ENCODE measurements around the gene ELOB. TPM values are rescaled to one million over a fixed set of nuclear protein-coding genes. Genes with fewer than 3 reads are reported as not detected.

The ELOB gene
- total RNA-seq, 2 donors from 2014 or later: 269 to 518 TPM

DNA sequence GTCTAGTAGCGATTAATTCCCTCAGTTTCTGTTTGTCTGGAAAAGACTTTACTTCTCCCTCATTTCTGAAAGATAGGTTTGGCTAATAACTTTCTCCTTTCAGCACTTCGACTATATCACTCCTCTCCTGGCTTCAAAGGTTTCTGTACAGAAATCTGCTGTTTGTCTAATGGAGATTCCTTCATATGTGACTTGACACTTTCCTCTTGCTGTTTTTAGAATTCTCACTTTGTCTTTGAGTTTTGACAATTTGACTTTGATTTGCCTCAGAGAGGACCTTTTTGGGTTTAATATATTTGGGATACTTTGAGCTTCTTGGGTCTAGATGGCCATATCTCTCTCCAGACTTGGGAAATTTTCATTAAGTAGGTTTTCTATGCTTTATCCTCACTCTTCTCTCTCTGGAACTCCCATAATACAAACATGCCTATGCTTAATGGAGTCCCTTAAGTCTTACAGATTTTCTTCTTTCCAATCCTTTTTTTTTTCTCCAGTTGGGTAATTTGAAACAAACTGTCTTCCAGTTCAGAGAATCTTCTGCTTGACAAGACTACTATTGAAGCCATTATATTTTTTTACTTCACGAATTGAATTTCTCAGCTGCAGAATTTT, 32.2 kb upstream of the ELOB start:
- DNase-seq (ENCODE audit: low spot score) (no peak), ATAC-seq (ENCODE audit: insufficient number of reproducible peaks, low FRiP score, low read depth) (no peak)
- TF ChIP-seq, protein P1, sequence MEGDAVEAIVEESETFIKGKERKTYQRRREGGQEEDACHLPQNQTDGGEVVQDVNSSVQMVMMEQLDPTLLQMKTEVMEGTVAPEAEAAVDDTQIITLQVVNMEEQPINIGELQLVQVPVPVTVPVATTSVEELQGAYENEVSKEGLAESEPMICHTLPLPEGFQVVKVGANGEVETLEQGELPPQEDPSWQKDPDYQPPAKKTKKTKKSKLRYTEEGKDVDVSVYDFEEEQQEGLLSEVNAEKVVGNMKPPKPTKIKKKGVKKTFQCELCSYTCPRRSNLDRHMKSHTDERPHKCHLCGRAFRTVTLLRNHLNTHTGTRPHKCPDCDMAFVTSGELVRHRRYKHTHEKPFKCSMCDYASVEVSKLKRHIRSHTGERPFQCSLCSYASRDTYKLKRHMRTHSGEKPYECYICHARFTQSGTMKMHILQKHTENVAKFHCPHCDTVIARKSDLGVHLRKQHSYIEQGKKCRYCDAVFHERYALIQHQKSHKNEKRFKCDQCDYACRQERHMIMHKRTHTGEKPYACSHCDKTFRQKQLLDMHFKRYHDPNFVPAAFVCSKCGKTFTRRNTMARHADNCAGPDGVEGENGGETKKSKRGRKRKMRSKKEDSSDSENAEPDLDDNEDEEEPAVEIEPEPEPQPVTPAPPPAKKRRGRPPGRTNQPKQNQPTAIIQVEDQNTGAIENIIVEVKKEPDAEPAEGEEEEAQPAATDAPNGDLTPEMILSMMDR (IDR thresholded peaks at IDR 0.05): no peak
- Histone ChIP-seq H3K27me3 (replicated peaks; ENCODE audit: insufficient read depth) (no peaks in the 10 kb centered on the region), H3K9me3 (no peaks in the 10 kb centered on the region), H3K36me3 (no peaks in the 10 kb centered on the region), H3K4me3 (no peak overlapping the region), H3K27ac (no peak overlapping the region), H3K4me1 (ENCODE audit: control insufficient read depth in 1 of 2, low read depth in 2 of 2) (no peaks in the 10 kb centered on the region)

DNA sequence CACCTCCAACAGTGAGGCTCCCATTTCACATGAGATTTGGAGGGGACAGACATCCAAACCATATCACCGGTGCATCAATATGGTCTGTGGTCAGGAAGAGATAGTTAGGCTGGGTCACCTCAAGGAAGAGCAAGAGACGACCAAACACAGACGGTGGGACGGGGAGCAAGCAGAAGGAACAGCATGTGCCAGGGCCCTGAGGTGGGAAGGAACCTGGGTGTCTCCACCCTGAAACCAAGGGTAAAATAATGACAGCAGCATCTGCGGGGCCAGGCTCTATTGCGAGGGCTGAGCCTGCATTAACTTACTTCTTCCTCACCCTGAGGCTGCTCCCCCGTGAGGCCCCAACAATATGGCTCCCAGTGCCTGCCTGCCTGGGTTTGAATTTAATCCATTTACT, 31.1 kb upstream of the ELOB start:
- DNase-seq (ENCODE audit: low spot score): no peak
- Histone ChIP-seq H3K4me1 (ENCODE audit: control insufficient read depth in 1 of 2, low read depth in 2 of 2) (no peaks in the 10 kb centered on the region), H3K27ac (no peak overlapping the region), H3K4me3 (no peak overlapping the region), H3K36me3 (no peaks in the 10 kb centered on the region), H3K27me3 (replicated peaks; ENCODE audit: insufficient read depth) (no peaks in the 10 kb centered on the region), H3K9me3 (peaks cover 3% of the 10 kb centered on the region)
- TF ChIP-seq, protein P1 (IDR thresholded peaks at IDR 0.05): no peak
- ATAC-seq (ENCODE audit: insufficient number of reproducible peaks, low FRiP score, low read depth): no peak

DNA sequence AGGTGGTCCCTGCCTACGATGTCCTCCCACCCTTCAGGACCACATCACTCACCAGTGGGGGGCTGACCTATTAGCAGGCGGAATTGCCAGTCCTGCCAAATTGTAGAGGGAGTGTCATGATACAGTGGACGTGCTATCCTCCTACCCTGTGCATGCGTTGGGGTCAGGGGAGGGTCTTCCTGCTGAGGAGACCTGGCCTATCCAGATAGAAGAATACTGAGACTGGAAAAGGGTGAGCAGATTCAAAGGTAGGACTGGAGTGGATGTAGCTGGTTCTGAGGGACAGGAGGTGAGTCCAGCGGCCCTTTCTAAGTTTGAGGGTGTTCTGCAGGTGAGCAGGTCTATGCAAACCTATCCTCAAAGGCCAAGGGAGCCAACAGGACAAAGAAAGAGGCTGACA, 29.2 kb upstream of the ELOB start:
- no peaks in the 10 kb centered on the region for H3K4me1 ChIP-seq (ENCODE audit: control insufficient read depth in 1 of 2, low read depth in 2 of 2)
- TF ChIP-seq, protein P1 (IDR thresholded peaks at IDR 0.05): no peak
- ATAC-seq (ENCODE audit: insufficient number of reproducible peaks, low FRiP score, low read depth) (no peak), DNase-seq (ENCODE audit: low spot score) (no peak)
- no peaks in the 10 kb centered on the region for H3K27me3 ChIP-seq (replicated peaks; ENCODE audit: insufficient read depth)
- no peak overlapping the region for H3K27ac ChIP-seq
- H3K36me3 ChIP-seq: no peaks in the 10 kb centered on the region
- H3K4me3 ChIP-seq: no peak overlapping the region
- H3K9me3 ChIP-seq: peaks cover 3% of the 10 kb centered on the region

DNA sequence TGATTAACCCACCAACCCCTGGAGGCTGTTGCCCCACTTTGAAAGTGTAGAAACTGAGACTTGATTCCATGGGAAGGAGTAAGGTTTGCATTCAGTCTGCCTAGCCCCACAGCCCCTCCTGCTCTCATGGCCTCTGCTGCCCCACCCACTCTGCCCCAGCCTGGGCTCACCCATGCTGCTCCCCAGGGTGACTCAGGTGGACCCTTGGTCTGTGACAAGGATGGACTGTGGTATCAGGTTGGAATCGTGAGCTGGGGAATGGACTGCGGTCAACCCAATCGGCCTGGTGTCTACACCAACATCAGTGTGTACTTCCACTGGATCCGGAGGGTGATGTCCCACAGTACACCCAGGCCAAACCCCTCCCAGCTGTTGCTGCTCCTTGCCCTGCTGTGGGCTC, 27.6 kb upstream of the ELOB start:
- ATAC-seq (ENCODE audit: insufficient number of reproducible peaks, low FRiP score, low read depth) (no peak), DNase-seq (ENCODE audit: low spot score) (no peak)
- H3K4me3 ChIP-seq: no peak overlapping the region
- H3K4me1 ChIP-seq (ENCODE audit: control insufficient read depth in 1 of 2, low read depth in 2 of 2): no peaks in the 10 kb centered on the region
- no peaks in the 10 kb centered on the region for H3K36me3 ChIP-seq
- peaks cover 3% of the 10 kb centered on the region for H3K9me3 ChIP-seq
- H3K27ac ChIP-seq: no peak overlapping the region
- TF ChIP-seq, protein P1 (IDR thresholded peaks at IDR 0.05): no peak
- no peaks in the 10 kb centered on the region for H3K27me3 ChIP-seq (replicated peaks; ENCODE audit: insufficient read depth)

DNA sequence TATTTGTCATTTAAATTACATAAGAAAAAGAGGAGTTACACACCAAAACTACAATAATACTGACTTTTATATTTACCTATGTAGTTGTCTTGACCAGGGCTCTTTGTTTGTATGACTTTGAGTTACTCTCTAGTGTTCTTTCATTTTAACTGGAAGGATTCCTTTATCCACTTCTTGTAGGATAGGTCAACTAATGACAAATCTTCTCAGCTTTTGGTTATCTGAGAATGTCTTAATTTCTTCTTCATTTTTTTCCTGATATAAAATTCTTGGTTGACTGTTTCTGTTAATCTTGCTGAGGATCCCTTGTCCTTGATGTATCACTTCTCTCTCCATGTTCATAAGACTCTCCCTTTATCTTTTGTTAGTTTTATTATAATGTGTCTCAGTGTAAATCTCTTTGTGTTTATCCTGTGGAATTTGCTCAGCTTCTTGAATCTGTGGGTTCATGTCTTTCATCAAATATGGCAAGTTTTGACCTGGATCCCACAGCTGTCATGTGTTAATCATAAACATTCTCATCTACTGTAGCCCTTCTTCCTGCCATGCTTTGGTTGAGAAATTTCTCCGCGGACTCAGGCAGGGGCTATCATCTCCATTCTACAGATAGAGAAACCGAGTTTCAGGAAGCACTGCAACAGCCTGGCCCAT, 26.6 kb upstream of the ELOB start:
- Histone ChIP-seq H3K4me1 (ENCODE audit: control insufficient read depth in 1 of 2, low read depth in 2 of 2) (no peaks in the 10 kb centered on the region), H3K36me3 (no peaks in the 10 kb centered on the region), H3K27me3 (replicated peaks; ENCODE audit: insufficient read depth) (no peaks in the 10 kb centered on the region), H3K27ac (no peak overlapping the region), H3K9me3 (peaks cover 3% of the 10 kb centered on the region), H3K4me3 (no peak overlapping the region)
- TF ChIP-seq, protein P1 (IDR thresholded peaks at IDR 0.05): no peak
- ATAC-seq (ENCODE audit: insufficient number of reproducible peaks, low FRiP score, low read depth): no peak
- no peak for DNase-seq (ENCODE audit: low spot score)
